Bronchial epithelial cell (primary cell): ENCODE measurements around the gene PPOX. TPM values are rescaled to one million over a fixed set of nuclear protein-coding genes. Genes with fewer than 3 reads are reported as not detected.

ENCODE experiments used
- DNase-seq: peaks from one replicate; pipeline ENCODE4 v3.0.0-alpha.2; 2010; ENCODE audit warnings: low read depth
- FAIRE-seq: peaks from 2 replicates; lab custom pipeline; 2011; peaks lifted over from hg19 to GRCh38; lab: Jason Lieb, UNC
- H3K27me3 ChIP-seq: 2 replicates; pipeline ENCODE4 v1.5.1; 2011; ENCODE audit warnings: low read length; ENCODE audit not compliant: control insufficient read depth, insufficient read depth
- H3K36me3 ChIP-seq: 2 replicates; pipeline ENCODE4 v1.5.1; 2011; ENCODE audit warnings: low read length; ENCODE audit not compliant: control insufficient read depth, insufficient read depth
- H3K4me3 ChIP-seq: 2 replicates; pipeline ENCODE4 v1.5.1; 2011; ENCODE audit warnings: mild to moderate bottlenecking, low read depth, low read length, control low read depth
- total RNA-seq: library from RNA; depleted of rRNA; stranded (reverse); fragments of >200 nt; gene quantifications from 2 replicates; pipeline ENCODE4 v1.2.1, GENCODE V29; 2014
- TF ChIP-seq, protein P1 (sequence below): IDR thresholded peaks from 2 replicates; pipeline ENCODE4 v1.5.1; 2011; ENCODE audit warnings: mild to moderate bottlenecking, moderate library complexity, low read length, control low read depth, inconsistent platforms; ENCODE audit not compliant: insufficient read depth, severe bottlenecking

The PPOX gene
- 10.0 and 11.0 TPM in 2 replicates for total RNA-seq

DNA sequence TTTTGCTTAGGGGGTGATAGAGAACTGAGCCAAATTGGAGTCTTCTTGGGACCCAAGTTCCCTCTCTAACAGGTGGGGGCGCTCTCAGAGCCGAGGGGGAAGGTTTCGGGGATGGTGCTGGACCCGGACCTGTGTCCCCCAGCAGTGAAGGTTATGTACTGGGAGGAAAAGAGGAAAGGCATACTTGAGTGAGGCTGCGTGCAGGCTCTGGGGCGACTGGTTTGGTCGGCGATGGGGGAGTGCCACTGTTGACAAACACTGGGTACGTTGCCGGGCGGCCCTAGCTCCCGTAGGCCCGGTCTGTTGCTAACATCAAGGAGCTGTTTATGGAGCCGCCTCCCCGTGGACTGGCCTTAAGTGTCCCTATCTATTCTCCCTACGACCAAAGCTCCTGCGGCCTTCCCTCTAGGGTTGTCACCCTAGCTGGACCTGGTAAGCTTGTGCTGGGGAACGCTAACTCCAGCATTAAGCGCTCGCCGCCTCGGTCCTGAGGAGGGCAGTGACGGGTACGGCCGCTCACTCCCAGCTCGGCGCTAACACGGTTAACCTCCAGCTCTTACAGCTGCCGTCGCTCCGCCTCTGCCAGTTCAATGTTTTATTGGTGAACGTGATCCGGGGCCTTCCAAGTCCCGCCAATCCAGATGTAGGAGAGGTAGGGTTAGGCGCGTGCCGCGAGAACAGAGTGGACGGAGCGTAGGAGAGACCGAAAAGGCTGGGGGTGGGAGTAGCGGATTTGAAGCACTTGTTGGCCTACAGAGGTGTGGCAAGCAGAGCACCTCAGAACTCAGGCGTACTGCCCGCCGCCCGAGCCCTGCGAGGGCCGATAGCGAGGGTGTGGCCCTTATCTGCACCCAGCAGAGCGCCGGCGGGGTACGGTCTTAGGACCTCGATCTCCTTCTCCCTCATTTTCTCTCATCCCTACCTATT lies at the start of gene PPOX:
Gene PPOX (plus strand): TSS at position 685 of the 927 bp plus-strand sequence. CDS start 422 bp downstream, outside the sequence.
- H3K36me3 ChIP-seq = peaks cover 14% of the 10 kb centered on the region
- FAIRE-seq = peak; percentile 81

DNA sequence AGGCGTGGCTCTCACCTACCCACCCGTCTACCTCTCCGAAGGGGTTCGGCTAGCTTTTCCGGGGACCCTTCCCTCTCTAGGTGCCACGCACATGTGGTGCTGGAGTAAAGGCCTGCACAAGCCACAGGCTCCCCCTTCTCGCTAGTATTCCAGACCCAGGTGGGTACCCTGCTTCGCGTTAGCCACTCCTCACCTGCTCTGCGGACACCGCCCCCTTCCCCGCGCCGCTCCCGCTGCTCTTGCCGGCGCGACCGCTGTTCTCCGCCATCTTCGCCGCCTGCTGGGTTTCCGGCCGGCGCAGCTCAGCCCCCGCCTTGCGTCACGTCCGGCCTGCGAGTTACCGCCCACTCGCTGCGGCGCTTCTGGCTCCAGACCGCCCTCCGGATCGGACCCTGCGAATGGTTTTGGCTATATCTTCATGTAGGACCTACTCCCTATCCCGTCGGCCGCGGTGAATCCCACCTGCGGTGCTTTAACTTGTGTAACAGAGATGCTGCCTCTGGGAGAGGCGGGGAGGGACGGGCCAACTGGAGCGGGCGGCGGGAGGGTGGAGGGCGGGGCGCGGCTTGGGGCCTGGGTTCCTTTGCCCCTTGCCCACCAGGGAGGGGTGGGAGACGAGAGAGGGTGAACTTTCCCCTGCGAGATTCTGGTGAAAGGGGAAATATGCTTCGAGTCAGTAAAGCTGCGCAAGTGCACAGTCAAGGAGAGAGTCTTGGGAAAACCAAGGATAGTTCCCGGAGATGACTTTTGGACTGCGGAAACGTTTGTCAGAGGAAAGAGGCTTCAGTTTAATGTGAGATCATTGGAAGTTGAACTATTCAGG lies 48.3 kb upstream of the PPOX start, which contains the start of the genes NIT1 and PFDN2:
Gene NIT1 (plus strand): TSS at position 347 of the 823 bp plus-strand sequence. CDS start 72 bp downstream, at position 419.
Gene PFDN2 (minus strand): TSS at position 279 of the 823 bp plus-strand sequence. CDS start 11 bp downstream, at position 268.
- H3K4me3 ChIP-seq = peak within 1 kb of the TSS; percentile 97
- H3K36me3 ChIP-seq = peaks cover 17% of the 10 kb centered on the region
- no peak for FAIRE-seq
- H3K27me3 ChIP-seq = no peaks in the 10 kb centered on the region
- TF ChIP-seq, protein P1, sequence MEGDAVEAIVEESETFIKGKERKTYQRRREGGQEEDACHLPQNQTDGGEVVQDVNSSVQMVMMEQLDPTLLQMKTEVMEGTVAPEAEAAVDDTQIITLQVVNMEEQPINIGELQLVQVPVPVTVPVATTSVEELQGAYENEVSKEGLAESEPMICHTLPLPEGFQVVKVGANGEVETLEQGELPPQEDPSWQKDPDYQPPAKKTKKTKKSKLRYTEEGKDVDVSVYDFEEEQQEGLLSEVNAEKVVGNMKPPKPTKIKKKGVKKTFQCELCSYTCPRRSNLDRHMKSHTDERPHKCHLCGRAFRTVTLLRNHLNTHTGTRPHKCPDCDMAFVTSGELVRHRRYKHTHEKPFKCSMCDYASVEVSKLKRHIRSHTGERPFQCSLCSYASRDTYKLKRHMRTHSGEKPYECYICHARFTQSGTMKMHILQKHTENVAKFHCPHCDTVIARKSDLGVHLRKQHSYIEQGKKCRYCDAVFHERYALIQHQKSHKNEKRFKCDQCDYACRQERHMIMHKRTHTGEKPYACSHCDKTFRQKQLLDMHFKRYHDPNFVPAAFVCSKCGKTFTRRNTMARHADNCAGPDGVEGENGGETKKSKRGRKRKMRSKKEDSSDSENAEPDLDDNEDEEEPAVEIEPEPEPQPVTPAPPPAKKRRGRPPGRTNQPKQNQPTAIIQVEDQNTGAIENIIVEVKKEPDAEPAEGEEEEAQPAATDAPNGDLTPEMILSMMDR = no peak
- DNase-seq = peak; percentile 76

More for the DNA sequence above, at the start of gene PPOX:
- Histone ChIP-seq H3K4me3 (peak within 1 kb of the TSS; percentile 60), H3K27me3 (no peaks in the 10 kb centered on the region)
- TF ChIP-seq, protein P1 = peak; percentile 46
- peak; percentile 98 for DNase-seq

DNA sequence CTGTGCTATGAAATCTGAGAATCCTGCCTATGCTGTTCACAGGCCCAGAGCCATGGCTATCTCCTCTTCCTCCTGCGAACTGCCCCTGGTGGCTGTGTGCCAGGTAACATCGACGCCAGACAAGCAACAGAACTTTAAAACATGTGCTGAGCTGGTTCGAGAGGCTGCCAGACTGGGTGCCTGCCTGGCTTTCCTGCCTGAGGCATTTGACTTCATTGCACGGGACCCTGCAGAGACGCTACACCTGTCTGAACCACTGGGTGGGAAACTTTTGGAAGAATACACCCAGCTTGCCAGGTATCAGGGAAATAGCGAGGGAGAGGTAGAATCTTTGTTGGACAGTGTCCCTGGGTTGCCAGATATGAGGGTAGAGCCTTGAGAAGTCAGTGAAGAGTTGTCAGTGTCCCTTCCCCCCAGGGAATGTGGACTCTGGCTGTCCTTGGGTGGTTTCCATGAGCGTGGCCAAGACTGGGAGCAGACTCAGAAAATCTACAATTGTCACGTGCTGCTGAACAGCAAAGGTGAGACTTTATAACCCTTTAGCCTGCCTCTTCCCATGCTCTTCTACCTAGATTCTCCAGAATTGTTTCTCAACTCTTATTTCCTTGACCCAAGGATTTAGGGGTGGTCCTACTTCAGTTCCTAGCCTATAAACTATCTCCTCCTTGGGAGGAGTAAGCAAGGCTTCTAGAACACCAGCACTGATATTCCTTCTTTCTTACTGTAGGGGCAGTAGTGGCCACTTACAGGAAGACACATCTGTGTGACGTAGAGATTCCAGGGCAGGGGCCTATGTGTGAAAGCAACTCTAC lies 46.9 kb upstream of the PPOX start:
- Histone ChIP-seq H3K36me3 (peaks cover 24% of the 10 kb centered on the region), H3K4me3 (peak overlapping the region; percentile 97), H3K27me3 (no peaks in the 10 kb centered on the region)
- TF ChIP-seq, protein P1 = peak; percentile 50
- FAIRE-seq (no peak), DNase-seq (peak; percentile 94)

DNA sequence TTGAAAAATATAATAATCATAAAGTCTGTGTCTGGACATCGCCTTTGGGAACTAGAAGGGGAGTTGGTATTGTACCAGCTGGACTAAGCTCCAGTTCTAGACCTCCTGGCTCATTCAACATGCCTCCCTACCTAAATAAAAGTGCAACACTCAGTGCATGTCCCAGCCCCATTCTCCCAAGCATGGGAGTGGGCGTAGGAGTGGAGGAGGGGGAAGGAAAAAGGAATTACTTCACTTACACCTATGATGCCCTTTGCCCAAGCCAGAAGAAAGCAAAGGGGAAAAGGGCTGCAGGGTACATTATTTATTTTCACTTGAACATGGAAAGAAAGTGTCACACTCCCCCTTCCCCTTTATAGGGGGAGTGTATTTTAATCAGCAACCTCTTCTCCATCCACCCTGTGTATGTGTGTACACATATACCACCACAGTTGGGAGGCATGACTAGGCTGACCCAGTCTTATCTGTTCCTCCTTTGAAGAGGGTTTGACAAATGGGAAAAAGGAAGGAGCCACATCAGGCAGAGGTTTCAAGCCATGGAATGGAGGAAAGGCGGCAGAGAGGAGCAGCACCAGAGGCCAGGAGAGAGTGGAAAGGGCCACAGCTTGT lies 45.1 kb upstream of the PPOX start:
- Histone ChIP-seq H3K36me3 (peaks cover 24% of the 10 kb centered on the region), H3K4me3 (no peak overlapping the region), H3K27me3 (no peaks in the 10 kb centered on the region)
- TF ChIP-seq, protein P1 = no peak
- FAIRE-seq (no peak), DNase-seq (no peak)

DNA sequence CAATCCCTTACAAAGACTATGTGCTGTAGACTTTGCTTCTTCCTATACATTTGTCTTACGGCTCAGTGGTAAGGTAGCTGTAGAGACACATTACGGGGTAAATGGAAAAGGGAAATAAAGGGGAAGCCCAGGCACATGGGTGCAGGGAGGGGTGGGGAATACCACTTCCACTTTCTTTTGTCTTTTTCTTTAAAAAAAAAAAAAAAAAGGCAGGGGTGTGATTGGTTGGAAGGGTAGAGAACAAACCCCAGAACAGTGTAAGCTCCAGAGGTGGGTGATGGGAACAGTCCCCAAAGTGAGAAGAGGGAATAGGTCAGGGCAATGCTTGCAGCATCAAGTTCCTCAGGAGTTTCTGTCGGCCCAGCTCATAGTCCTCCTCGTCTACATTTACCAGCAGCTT lies 44.4 kb upstream of the PPOX start:
- Histone ChIP-seq H3K4me3 (no peak overlapping the region), H3K36me3 (peaks cover 24% of the 10 kb centered on the region), H3K27me3 (no peaks in the 10 kb centered on the region)
- FAIRE-seq (no peak), DNase-seq (no peak)
- TF ChIP-seq, protein P1 = no peak
